Cardiac muscle cell (in vitro differentiated cells and primary cell): ENCODE measurements around the gene SMAD3. TPM values are rescaled to one million over a fixed set of nuclear protein-coding genes. Genes with fewer than 3 reads are reported as not detected.
"Not testable (repeated sequence)": the region's sequence is repeated elsewhere in the genome, so short reads cannot be mapped to it uniquely, and the experiment has no call there.

Source experiments
- DNase-seq, 2 donors: peaks; one replicate each; pipeline versions ENCODE4 v3.0.0 to v3.0.0-alpha.2; 2010 to 2017; ENCODE audit warnings: low read depth in 1 of 2, low spot score in 1 of 2
- H3K27ac ChIP-seq: fragments of 200-600 bp; sonication (generic); 2 replicates; pipeline ENCODE4 v1.5.1; 2016
- H3K27me3 ChIP-seq: fragments of 200-600 bp; sonication (generic); 2 replicates; pipeline ENCODE4 v1.6.0; 2016; ENCODE audit warnings: control low read depth
- H3K36me3 ChIP-seq: fragments of 200-600 bp; sonication (generic); 2 replicates; pipeline ENCODE4 v1.5.1; 2016; ENCODE audit warnings: control low read depth
- H3K4me1 ChIP-seq: fragments of 200-600 bp; sonication (generic); 2 replicates; pipeline ENCODE4 v1.8.1; 2017; ENCODE audit warnings: low read depth, mild to moderate bottlenecking, mixed run types
- H3K4me3 ChIP-seq: fragments of 200-600 bp; sonication (generic); 2 replicates; pipeline ENCODE4 v1.5.1; 2016; ENCODE audit warnings: mild to moderate bottlenecking
- H3K9me3 ChIP-seq: fragments of 200-600 bp; sonication (generic); 2 replicates; pipeline ENCODE4 v1.5.1; 2017; ENCODE audit warnings: low read depth, mild to moderate bottlenecking, control low read depth
- CTCF ChIP-seq: IDR thresholded peaks from 2 replicates; pipeline ENCODE4 v1.5.1; 2012; ENCODE audit warnings: low read depth, mild to moderate bottlenecking, low read length
- polyA plus RNA-seq: library from polyadenylated mRNA; unstranded; fragments of >200 nt; fragmentation: Nextera tagmentation; extraction: Ambion mirVana; gene quantifications from 2 replicates; pipeline ENCODE4 v1.2.1, GENCODE V29; 2016
- total RNA-seq: library from RNA; depleted of rRNA; stranded (reverse); fragments of >200 nt; gene quantifications from 2 replicates; pipeline ENCODE4 v1.2.3, GENCODE V29; 2016

The SMAD3 gene
- total and polyA plus RNA-seq, 2 experiments from 2014 or later: 16.3 to 29.2 TPM

DNA sequence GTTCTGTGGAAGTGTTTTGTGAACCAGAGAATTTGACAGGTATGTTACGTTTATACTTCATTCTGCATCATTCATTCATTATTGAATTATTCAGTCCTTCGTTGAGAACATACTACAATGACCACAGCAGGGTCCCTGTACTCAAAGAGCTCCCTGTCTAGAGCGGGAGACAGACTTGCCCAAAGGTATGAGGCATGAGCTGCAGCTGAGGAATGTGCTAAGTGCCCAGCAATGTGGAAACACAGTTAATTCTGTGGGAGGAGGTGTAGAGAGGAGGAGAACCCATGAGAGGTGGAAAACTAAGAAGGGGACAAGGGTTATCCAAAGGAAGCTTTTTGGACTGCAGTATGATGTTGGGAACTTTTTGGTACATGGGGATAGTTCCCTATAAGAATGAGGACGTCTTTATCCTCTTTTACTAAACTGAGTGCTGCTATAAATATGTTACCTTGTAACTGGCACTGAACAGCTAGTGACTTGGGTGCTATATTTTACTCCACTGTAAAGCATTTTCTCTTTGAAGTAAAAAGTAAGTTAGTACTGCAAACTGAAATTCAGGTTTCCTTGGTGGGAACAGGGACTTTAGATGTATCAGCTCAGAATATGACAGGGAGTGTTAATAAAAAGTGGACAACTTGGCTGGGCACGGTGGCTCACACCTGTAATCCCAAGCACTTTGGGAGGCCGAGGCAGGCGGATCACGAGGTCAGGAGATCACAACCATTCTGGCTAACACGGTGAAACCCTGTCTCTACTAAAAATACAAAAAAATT, 5.7 kb downstream of the SMAD3 start:
- Histone ChIP-seq H3K36me3 (no peaks in the 10 kb centered on the region), H3K27ac (no peak overlapping the region), H3K4me3 (no peak overlapping the region), H3K9me3 (no peaks in the 10 kb centered on the region), H3K27me3 (no peaks in the 10 kb centered on the region), H3K4me1 (peaks cover 33% of the 10 kb centered on the region)
- DNase-seq: no peak
- no peak for TF ChIP-seq CTCF

GRCh38 chr15:67072442-67072841, 7.0 kb downstream of the SMAD3 start:
- Histone ChIP-seq H3K27me3 (no peaks in the 10 kb centered on the region), H3K4me1 (peaks cover 39% of the 10 kb centered on the region), H3K36me3 (no peaks in the 10 kb centered on the region), H3K4me3 (no peak overlapping the region), H3K27ac (no peak overlapping the region), H3K9me3 (no peaks in the 10 kb centered on the region)
- no peak for TF ChIP-seq CTCF
- no peak for DNase-seq

DNA sequence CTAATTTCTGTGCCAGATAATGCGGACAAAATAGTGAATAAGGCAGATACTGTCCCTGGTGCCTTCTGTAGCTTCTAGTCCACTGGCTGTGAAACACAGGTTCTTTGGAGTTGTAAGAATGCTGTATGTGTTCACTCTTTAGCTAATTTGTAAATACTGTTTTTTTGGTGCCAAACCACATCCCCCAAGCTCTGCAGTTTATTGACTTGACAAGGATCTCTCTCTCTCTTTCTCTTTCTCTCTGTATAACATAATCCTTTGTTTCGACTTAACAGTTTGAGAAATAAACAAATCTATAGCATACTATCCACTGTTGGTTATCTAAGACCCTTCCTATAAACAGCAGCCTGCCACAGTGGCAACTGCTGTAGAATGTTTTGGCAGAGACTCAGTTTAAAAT, 7.6 kb downstream of the SMAD3 start:
- Histone ChIP-seq H3K9me3 (no peaks in the 10 kb centered on the region), H3K4me3 (no peak overlapping the region), H3K4me1 (peaks cover 36% of the 10 kb centered on the region), H3K27ac (no peak overlapping the region), H3K27me3 (no peaks in the 10 kb centered on the region), H3K36me3 (no peaks in the 10 kb centered on the region)
- peak in 1 of 2 donors; percentile 36 for DNase-seq
- TF ChIP-seq CTCF: no peak

GRCh38 chr15:67074886-67075229, 9.5 kb downstream of the SMAD3 start:
- H3K9me3 ChIP-seq: no peaks in the 10 kb centered on the region
- no peak for DNase-seq
- peaks cover 21% of the 10 kb centered on the region for H3K4me1 ChIP-seq
- H3K27me3 ChIP-seq: no peaks in the 10 kb centered on the region
- TF ChIP-seq CTCF: no peak
- H3K36me3 ChIP-seq: no peaks in the 10 kb centered on the region
- H3K27ac ChIP-seq: no peak overlapping the region
- no peak overlapping the region for H3K4me3 ChIP-seq

GRCh38 chr15:67075555-67076135, 10.2 kb downstream of the SMAD3 start:
- H3K4me3 ChIP-seq, DNase-seq, H3K27ac ChIP-seq, H3K9me3 ChIP-seq, H3K27me3 ChIP-seq, H3K36me3 ChIP-seq: not testable (repeated sequence)
- peaks cover 20% of the 10 kb centered on the region for H3K4me1 ChIP-seq

- H3K9me3 ChIP-seq: no peaks in the 10 kb centered on the region
- peak in 1 of 2 donors; percentile 80 for DNase-seq
- H3K27me3 ChIP-seq: no peaks in the 10 kb centered on the region
- H3K36me3 ChIP-seq: no peaks in the 10 kb centered on the region
- peaks cover 20% of the 10 kb centered on the region for H3K4me1 ChIP-seq
- no peak overlapping the region for H3K4me3 ChIP-seq
- H3K27ac ChIP-seq: no peak overlapping the region
- no peak for TF ChIP-seq CTCF
Observed at GRCh38 chr15:67076147-67076843, 10.9 kb downstream of the SMAD3 start.
